PC-9 (cell line): ENCODE measurements around the gene LATS2.

Experiments used
- EZH2 ChIP-seq: fragments of 200-600 bp; sonication (generic); IDR thresholded peaks from 2 replicates; pipeline ENCODE4 v1.8.0; 2017; ENCODE audit warnings: antibody characterized with exemption, low read depth
- TF ChIP-seq, protein P1 (sequence below): fragments of 200-600 bp; sonication (generic); conservative IDR thresholded peaks from 2 replicates; pipeline ENCODE4 v1.6.1; 2017; ENCODE audit warnings: mixed run types, antibody characterized with exemption, mild to moderate bottlenecking, moderate library complexity

DNA sequence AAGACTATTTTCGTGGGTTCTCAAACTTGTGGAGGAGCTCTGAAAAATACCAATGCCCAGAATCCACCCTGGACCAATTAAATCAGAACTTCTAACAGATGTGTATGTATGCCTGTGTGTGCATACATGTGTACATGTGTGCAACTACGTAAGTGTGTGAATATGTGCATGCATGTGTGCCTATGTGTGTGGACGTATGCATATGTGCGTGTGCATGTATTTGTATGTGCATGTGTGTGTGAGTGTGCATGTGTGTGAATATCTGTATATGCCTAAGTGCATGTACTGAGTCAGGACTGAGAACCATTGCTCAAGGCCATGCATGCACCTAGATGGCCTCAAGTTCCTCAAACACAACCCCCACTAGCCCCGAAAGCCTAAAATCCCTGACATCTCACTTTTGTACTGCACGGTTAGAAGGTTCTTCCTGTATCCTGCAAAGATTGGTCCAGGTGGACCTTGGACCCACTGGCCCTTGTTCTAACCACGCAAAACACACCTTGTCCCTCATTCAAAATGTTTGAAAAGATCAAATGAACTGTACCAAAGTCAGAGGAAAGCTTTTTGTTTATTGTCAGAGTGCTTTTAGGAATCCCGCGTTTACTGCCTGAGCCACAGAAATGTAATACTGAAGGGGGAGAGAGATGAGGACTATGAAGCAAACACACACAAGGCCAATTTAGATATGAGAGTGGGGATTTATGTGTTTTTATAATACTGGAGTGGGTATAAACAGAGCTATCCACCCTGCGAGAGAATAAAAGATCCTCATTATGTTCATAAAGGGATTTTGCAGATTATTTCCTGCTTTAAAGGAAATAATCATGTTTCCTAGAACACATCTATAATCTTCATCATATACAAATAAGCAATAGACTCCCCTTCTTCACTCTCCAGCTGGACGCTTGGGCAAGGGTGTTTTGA is 39.1 kb downstream of the LATS2 start:
- TF ChIP-seq, protein P1, sequence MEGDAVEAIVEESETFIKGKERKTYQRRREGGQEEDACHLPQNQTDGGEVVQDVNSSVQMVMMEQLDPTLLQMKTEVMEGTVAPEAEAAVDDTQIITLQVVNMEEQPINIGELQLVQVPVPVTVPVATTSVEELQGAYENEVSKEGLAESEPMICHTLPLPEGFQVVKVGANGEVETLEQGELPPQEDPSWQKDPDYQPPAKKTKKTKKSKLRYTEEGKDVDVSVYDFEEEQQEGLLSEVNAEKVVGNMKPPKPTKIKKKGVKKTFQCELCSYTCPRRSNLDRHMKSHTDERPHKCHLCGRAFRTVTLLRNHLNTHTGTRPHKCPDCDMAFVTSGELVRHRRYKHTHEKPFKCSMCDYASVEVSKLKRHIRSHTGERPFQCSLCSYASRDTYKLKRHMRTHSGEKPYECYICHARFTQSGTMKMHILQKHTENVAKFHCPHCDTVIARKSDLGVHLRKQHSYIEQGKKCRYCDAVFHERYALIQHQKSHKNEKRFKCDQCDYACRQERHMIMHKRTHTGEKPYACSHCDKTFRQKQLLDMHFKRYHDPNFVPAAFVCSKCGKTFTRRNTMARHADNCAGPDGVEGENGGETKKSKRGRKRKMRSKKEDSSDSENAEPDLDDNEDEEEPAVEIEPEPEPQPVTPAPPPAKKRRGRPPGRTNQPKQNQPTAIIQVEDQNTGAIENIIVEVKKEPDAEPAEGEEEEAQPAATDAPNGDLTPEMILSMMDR = no peak
- TF ChIP-seq EZH2 = no peak
